ENCODE measurements around the gene U2AF1L4. TPM values are rescaled to one million over a fixed set of nuclear protein-coding genes. Genes with fewer than 3 reads are reported as not detected.

The U2AF1L4 gene
- polyA plus RNA-seq, 3 donors, result 6.2 to 140 (median 8.7) TPM

DNA sequence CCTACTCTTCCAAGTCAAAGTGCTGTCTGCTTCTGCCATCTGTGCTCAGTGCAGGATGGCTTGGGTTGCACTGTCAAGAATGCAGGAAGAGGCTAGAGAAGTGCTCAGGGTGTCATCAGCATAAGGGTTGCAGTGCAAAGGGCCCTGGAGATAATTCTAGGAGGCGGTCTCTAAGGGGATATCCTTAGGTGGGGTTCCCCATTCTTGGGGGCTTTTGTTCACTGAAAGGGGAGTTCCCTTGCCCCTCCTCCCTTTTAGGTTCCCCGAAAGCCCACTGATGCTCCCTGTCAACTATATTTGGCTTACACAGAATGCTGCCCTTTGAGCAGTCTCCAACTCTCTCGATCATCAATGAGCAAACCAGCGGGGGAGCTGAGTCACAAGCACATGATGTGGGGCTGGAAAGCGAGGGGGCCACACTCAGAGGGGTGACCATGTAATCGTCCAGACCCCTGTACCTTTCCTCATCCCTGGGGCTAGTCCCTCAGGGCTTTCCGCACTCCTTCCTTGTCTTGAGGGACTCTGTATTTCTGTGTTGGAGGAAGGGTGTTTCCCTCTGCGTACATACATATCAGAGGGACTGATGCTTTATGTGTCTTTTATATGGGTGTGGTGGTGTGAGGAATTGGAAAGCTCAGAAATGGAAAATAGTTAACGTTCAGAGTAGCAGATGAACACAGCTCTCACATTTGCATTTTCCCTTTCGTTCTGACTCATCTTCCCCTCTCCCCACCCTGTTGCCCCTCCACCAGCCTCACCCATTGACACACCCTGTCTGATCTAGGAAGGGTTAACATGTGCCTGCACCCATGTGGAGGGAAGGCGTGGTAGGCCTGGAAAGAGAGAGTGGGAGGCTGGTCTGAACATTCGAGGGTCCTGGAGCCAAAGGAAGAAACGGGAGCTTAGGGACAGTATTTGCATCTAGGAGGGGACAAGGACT lies 34.2 kb downstream of the U2AF1L4 start:
- Mint-ChIP-seq H3K27me3 (ENCODE audit: low read depth in 3 of 3) (peaks cover 5 to 9% (median 5%) of the 10 kb centered on the region in 3 donors), H3K36me3 (no peaks in the 10 kb centered on the region), H3K27ac (peak overlapping the region in 1 of 7 donors; percentile 34), H3K4me1 (peaks cover 7% of the 10 kb centered on the region), H3K4me3 (no peak overlapping the region), H3K9me3 (no peaks in the 10 kb centered on the region)
- no peaks in the 10 kb centered on the region for H3K9me3 ChIP-seq (replicated peaks in 1 of 2; ENCODE audit: control insufficient read depth in 1 of 2, insufficient read depth in 1 of 2, low read length in 2 of 2)
- no peaks in the 10 kb centered on the region for H3K36me3 ChIP-seq (replicated peaks in 1 of 2; ENCODE audit: control insufficient read depth in 1 of 2, insufficient read depth in 2 of 2, low read length in 2 of 2)
- H3K27ac ChIP-seq (ENCODE audit: low read depth in 1 of 2, low read length in 2 of 2), result no peak overlapping the region
- H3K4me3 ChIP-seq (replicated peaks in 1 of 3; ENCODE audit: low read depth in 2 of 3, low read length in 3 of 3), result no peak overlapping the region
- DNase-seq, result no peak
- no peaks in the 10 kb centered on the region for H3K27me3 ChIP-seq (ENCODE audit: control insufficient read depth in 2 of 2, insufficient read depth in 2 of 2, low read length in 2 of 2)
- no peak overlapping the region for H2AFZ ChIP-seq (ENCODE audit: insufficient read depth, low read depth, low read length, poor library complexity, severe bottlenecking)
- no peaks in the 10 kb centered on the region for H3K79me2 ChIP-seq (ENCODE audit: insufficient read depth, low read length)
- H4K20me1 ChIP-seq (ENCODE audit: insufficient read depth, low read length), result no peaks in the 10 kb centered on the region
- no peak overlapping the region for H3K4me2 ChIP-seq (replicated peaks; ENCODE audit: extremely low read depth, low read length, poor library complexity, severe bottlenecking)
- peaks cover 7% of the 10 kb centered on the region in 2 donors for H3K4me1 ChIP-seq (ENCODE audit: control insufficient read depth in 1 of 2, insufficient read depth in 2 of 2, low read length in 2 of 2)
- no peak overlapping the region for H3K9ac ChIP-seq (ENCODE audit: insufficient read depth, low read length, poor library complexity, severe bottlenecking)
- intact Hi-C loops (cut with micrococcal nuclease), result no loop called here
- 87% methylated on average over 6 of the region's 13 CpGs for WGBS (ENCODE audit: insufficient coverage)
- TF ChIP-seq, protein P1, sequence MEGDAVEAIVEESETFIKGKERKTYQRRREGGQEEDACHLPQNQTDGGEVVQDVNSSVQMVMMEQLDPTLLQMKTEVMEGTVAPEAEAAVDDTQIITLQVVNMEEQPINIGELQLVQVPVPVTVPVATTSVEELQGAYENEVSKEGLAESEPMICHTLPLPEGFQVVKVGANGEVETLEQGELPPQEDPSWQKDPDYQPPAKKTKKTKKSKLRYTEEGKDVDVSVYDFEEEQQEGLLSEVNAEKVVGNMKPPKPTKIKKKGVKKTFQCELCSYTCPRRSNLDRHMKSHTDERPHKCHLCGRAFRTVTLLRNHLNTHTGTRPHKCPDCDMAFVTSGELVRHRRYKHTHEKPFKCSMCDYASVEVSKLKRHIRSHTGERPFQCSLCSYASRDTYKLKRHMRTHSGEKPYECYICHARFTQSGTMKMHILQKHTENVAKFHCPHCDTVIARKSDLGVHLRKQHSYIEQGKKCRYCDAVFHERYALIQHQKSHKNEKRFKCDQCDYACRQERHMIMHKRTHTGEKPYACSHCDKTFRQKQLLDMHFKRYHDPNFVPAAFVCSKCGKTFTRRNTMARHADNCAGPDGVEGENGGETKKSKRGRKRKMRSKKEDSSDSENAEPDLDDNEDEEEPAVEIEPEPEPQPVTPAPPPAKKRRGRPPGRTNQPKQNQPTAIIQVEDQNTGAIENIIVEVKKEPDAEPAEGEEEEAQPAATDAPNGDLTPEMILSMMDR (IDR thresholded peaks at IDR 0.05), result no peak

GRCh38 chr19:35708391-35708790 lies 36.8 kb downstream of the U2AF1L4 start:
- no peaks in the 10 kb centered on the region for H3K79me2 ChIP-seq (ENCODE audit: insufficient read depth, low read length)
- no peak overlapping the region for H3K4me2 ChIP-seq (replicated peaks; ENCODE audit: extremely low read depth, low read length, poor library complexity, severe bottlenecking)
- H2AFZ ChIP-seq (ENCODE audit: insufficient read depth, low read depth, low read length, poor library complexity, severe bottlenecking), result no peak overlapping the region
- H3K36me3 ChIP-seq (replicated peaks in 1 of 2; ENCODE audit: control insufficient read depth in 1 of 2, insufficient read depth in 2 of 2, low read length in 2 of 2), result no peaks in the 10 kb centered on the region
- H3K27me3 ChIP-seq (ENCODE audit: control insufficient read depth in 2 of 2, insufficient read depth in 2 of 2, low read length in 2 of 2), result peaks cover 0 to 9% of the 10 kb centered on the region in 2 donors
- no peak for DNase-seq
- intact Hi-C loops (cut with micrococcal nuclease), result no loop called here
- Mint-ChIP-seq H3K27me3 (ENCODE audit: low read depth in 3 of 3) (peaks cover 10 to 23% (median 17%) of the 10 kb centered on the region in 3 donors), H3K36me3 (no peaks in the 10 kb centered on the region), H3K4me3 (peak overlapping the region in 1 of 2 donors; percentile 15), H3K4me1 (no peaks in the 10 kb centered on the region), H3K9me3 (peaks cover 0 to 6% (median 0%) of the 10 kb centered on the region in 7 donors), H3K27ac (no peak overlapping the region)
- H4K20me1 ChIP-seq (ENCODE audit: insufficient read depth, low read length), result no peaks in the 10 kb centered on the region
- H3K9ac ChIP-seq (ENCODE audit: insufficient read depth, low read length, poor library complexity, severe bottlenecking), result no peak overlapping the region
- no peak overlapping the region for H3K4me3 ChIP-seq (replicated peaks in 1 of 3; ENCODE audit: low read depth in 2 of 3, low read length in 3 of 3)
- H3K4me1 ChIP-seq (ENCODE audit: control insufficient read depth in 1 of 2, insufficient read depth in 2 of 2, low read length in 2 of 2), result no peaks in the 10 kb centered on the region
- TF ChIP-seq, protein P1 (IDR thresholded peaks at IDR 0.05), result no peak
- WGBS (ENCODE audit: insufficient coverage), result 100% methylated on average over 1 of the region's 1 CpG
- no peaks in the 10 kb centered on the region for H3K9me3 ChIP-seq (replicated peaks in 1 of 2; ENCODE audit: control insufficient read depth in 1 of 2, insufficient read depth in 1 of 2, low read length in 2 of 2)
- no peak overlapping the region for H3K27ac ChIP-seq (ENCODE audit: low read depth in 1 of 2, low read length in 2 of 2)

Measured in CD14-positive monocyte (primary cell).